Stimulated activated CD4-positive, alpha-beta T cell treated with anti-CD3 and anti-CD28 coated beads, Interleukin-4, amount 100 ng/mL, for 4 hours (primary cell): ENCODE data around the gene P2RY13.

Experiments used
- DNase-seq, 2 experiments: peaks; one replicate each; pipeline ENCODE4 v3.0.0-alpha.2; 2020

Gene P2RY13

GRCh38 chr3:151319628-151320027 is 9.7 kb downstream of the P2RY13 start:
- DNase-seq: no peak

GRCh38 chr3:151318991-151319390 is 10.4 kb downstream of the P2RY13 start:
- no peak for DNase-seq

DNA sequence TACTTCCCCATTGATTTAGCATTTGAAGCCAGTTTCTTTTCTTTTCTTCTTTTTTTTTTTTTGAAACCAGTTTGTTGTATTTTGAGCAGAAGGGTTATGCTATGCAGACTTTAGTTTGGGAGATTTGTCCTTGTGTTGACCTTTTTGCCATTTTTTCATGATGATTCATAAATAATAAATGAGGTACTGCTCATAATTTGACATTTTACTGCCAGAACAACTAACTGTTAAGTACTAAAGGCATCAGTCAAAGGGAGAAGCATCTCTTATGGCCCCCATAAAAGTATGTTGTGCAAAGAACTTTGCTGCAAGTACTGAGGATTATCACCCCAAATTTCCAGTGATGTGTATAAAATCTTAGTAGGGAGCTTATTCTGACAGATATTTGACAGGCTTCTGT is 11.0 kb downstream of the P2RY13 start:
- DNase-seq: no peak

DNA sequence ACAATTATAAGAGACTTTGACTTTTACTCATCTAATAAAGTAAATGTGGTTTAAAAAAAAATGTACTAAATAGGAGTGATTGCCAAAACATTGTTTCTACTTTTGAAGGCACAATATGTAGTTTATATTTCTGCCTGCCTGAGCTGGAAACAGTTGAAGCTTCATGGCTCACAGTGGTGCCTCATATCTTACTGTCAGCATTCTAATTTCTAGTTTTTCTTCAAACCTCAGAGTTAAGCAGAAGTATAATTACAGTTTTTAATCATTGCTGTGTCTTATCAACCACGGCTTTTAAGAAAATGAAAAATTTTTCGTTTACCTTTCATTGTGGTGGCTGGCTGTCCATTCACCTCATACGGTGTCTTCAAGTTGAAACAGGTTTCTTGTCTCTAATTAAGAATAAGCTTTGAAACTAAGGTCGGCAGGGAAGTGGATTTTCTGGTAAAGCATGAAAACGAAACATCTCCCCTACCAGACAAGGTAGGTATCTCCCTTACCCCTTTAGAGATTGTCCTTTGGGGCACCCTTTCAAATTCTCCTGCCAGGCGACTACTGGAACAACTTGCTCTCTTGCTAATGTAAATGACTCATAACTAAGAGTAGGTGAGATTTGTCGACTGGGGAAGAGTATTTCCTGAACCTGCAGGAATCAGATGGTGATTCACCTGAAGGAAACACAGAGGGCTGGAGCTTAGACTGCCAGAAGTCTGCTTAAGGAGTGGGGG is 12.9 kb downstream of the P2RY13 start, which contains the start of gene GPR87:
GPR87 (minus strand) TSS at position 554 of the 725 bp plus-strand sequence. CDS start 16,720 bp downstream, outside the sequence.
- DNase-seq: no peak

DNA sequence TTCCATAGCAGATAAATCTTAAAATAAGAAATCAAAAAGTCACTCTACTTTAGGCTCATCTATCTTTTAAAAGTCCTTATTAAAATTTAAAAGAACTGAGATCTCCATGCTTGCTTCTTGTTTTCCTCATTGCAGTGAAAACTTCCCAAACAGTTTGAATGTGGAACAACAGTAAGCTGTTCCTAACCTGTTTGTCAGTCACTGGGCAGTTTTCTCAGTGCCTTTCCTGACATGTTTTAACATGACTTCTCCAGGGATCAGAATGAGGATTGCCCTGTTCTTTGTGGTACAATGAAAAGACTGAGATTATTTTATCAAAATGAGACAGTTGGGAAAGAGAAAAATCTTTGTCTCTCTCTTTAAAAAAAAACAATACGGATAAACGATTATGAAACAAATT is 13.5 kb downstream of the P2RY13 start:
- DNase-seq: no peak

DNA sequence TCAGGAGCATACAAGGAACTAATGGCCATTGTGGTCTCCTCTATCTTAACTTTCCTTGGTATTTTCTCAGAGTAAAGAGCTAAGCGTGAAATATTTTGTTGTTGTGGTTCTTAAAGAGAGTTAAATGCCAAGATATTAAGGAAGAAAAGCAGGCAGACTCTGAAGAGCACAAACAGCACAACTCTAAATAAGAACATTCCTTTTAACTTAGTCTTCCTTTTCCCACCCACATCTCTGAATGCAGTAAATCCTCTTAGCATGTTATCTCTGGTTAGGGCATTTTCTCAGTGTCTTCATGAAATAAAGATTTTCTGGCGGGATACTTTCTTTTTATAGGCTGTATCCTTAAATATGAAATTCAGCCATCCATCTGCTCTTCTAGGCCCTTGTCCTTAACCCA is 14.2 kb downstream of the P2RY13 start:
- DNase-seq: no peak

DNA sequence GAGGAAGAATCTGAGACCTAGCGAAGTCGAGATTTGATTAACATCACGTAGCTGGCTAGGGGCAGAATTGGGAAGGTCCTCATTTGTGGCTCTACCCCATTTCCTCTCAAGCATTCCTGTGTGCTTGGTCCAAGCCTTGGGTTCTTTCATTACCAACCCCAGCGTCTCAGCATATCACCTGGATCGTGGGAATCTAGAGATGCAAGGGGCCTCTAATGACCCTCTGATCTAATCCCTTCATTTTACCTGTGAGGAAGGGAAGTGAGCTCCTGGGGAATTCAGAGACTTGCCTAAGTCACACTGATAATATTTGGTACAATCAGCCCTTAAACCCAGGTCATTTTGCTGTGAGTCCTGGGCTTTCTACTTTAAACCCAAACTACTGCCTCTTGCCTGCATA is 14.8 kb downstream of the P2RY13 start:
- DNase-seq: no peak

DNA sequence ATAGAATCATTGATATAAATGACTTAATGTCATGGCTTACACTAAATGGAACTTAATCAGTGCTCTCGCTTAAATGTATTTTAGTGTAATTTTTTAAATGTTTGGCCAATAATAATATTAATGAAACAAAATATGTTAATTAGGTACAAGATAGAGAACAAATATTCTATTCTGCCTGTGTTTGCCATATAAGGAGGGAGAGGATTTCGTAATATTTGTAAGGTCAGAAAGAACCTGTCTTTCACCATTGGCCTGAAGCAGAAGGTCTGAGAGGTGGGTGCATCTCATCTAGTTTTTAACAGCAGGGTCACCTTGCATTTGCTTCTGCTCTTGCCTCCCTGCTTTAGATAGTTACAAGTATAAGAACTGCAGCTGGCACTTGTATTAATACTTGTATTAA is 15.2 kb downstream of the P2RY13 start:
- no peak for DNase-seq

GRCh38 chr3:151312972-151313371 is 16.4 kb downstream of the P2RY13 start:
- DNase-seq: no peak

GRCh38 chr3:151309566-151309965 is 19.8 kb downstream of the P2RY13 start:
- no peak for DNase-seq

DNA sequence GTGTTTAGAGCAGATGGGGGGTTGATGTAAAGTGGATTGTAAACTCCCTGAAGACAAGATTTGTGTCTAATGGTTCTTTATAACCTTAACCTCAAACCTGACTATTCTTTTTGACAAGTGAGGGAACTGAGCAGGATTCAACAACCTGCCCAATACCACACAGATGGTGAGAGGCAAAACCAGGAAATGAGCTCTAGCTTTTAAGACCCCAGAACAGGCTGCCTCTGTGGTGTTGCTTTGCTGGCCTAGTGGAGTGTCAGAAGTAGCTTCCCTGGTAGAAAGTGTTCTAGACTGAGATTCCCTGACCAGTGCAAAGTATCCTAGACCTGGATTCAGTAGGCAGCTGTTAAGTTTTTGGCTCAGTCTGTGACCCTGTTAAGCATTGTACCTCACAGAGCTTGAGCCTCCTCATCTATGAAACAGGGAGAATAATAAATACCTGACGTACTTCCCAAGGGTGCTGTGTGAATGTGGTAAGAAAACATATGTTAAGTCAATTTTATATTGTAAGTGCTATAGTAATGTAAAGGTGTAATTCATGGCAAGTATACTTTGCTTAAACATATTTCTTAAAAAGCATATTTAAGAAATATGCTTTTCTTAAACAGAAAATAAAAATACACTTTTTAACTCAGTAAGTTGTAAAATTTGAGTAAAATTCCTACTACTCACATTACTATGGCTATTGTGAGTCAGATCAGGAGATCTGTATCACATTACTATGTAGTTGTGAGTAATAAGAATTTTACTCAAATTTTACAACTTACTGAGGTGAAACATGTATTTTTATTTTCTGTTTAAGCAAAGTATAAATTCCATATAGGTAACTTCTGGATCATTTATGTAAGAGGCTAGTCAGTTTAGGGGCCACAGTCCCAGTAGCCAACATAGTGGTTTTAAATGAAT is 21.5 kb downstream of the P2RY13 start:
- DNase-seq: no peak

DNA sequence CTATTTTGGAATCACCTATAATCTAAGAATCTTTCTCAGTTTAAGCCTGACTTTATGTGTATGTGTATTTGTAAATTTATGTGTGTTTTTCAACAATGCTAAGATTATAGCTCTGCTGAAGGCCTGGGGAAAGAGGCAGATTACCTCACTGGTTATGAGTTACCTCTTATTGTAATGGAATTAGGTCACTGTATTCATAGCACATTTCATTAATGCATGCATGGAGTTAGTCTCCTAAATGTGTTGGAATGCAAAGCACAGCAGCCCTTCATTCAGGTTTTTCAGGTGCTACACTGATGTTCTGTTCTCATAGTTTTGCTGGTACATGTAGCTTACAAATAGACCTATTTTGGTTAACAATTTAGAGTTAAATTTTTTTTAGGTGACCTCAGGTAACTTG is 22.2 kb downstream of the P2RY13 start:
- DNase-seq: no peak

DNA sequence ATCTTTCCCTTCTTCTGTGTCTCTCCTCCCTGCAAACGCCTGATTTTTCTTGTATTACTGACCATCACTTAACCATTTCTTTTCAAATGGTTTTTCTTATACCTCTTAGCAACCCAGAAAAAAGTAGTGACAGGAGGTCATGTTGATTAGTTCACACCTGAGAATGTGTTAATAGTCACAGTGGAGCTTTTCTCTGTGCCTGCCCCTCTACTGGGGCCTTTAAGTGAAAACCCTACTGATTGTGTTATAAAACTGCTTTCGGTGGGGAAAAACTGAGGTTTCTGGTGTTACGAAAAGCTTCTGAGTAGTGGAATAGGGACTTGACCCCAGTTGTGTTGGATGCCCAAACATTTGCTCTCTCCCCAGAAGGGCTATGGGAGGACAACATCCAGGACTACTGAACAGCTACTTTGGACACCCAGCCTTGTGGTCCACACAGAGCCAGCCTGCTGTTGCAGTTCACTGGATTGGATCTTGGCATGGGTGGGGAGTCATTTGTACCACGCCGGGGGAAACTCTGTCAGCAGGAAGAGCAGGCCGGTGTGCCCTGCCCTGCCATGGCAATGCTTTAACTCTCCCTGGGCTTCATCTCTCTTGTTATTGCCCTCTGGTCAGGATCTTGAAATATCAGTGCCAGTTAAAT is 23.1 kb downstream of the P2RY13 start:
- no peak for DNase-seq

GRCh38 chr3:151305775-151306151 is 23.6 kb downstream of the P2RY13 start:
- DNase-seq: no peak

GRCh38 chr3:151305060-151305774 is 24.1 kb downstream of the P2RY13 start:
- DNase-seq: peak in 1 of 2 experiments; percentile 10

GRCh38 chr3:151303751-151304150 is 25.6 kb downstream of the P2RY13 start:
- no peak for DNase-seq

DNA sequence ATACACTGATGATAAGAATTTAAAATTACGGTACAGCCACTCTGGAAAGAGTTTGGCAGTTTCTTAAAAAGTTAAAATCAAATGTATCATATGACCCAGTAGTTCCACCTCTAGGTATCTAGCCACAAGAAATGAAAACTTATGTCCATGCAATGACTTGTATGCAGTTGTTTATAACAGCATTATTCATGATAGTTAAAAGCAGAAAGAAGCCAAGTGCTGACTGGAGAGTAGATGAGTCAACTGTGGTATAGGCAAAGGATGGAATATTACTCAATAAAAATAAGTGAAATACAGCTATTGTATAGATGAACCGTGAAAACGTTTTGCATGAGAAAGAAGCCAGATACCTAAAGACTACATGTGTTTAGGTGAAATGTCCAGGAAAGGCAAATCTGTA is 27.6 kb downstream of the P2RY13 start:
- no peak for DNase-seq

DNA sequence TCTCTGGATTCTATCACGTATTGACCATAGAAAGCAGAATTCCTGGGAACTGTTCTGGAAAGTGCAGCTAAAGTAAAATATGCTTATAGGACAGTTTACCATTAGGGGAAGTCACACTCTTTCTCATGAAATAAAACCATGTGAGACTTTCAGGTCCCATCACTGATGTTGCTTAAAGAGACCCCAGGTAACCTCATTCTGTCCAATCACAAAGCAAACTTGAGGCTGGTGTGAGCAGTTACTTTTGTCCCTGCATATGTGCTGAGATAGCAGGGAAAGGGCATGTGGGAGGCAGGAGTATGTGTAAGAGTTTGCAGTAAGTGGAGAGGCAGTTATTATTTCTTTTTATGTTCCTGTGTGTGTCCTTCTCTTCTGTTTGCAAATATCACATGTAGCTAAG is 28.8 kb downstream of the P2RY13 start:
- DNase-seq: no peak

GRCh38 chr3:151299006-151299405 is 30.3 kb downstream of the P2RY13 start:
- no peak for DNase-seq

DNA sequence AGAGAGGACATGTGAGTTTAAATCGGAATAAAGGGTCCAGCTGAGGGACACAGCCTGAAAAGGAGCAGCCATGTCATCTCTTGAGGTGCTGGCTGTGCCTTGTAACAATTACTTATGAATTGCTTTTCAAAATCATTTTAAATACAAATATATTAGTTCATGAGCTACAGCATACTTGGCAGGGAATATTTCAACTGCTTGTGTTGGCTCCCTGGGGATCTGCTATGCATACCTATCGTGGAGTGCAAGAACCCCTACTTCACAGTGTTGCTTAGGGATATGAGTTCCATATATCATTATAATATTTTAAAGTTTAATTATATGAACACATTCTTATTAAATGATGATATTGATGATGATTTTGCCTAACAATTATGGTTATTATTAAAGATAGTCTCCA is 31.9 kb downstream of the P2RY13 start:
- DNase-seq: no peak

DNA sequence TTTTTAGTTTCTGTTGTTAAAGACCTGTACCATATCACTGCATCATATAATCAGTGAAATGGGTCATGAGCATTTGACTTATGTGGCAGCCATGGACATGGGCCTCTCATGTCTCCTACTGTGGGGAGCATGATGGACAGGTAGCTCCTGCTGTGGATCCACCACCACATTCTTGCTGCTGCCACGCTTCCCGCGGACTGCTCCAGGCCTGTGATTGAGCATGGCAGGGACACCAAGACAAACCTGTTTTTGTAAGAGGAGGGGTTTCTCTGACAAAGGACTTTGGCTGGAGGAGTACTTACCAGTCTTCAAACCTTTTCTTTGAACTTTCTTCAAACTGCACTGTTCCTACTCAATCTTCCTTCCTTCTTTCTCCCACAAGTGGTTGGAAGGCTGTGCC is 33.1 kb downstream of the P2RY13 start:
- no peak for DNase-seq

DNA sequence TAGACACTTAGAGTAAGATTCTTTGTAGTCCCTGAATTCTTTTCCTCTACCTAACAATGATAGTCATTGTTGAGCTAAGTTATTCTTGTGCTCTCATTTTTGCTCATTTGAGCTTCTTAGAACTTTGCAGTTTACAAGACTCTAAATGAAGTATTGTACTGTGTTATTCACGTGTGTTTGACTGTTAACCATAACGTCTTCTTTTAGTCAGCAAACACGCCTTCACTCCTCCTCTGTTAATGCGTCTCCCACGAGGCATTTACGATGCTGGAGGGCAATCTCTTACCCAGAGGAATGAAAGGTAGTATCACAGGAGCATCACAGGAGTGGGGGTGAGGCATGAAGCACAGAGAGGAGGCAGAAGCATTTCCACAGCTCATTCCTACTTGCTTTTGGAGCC is 36.2 kb downstream of the P2RY13 start:
- no peak for DNase-seq

- DNase-seq: no peak
Measured at GRCh38 chr3:151290673-151291072, 38.7 kb downstream of the P2RY13 start.
